Osteoblast (primary cell): Measurements from ENCODE around the gene CHMP4A. TPM values are rescaled to one million over a fixed set of nuclear protein-coding genes. Genes with fewer than 3 reads are reported as not detected.

ENCODE experiments used
- DNase-seq: peaks from one replicate; pipeline ENCODE4 v3.0.0; 2011; ENCODE audit warnings: low spot score, mixed read lengths; ENCODE audit not compliant: insufficient read length; ENCODE audit errors: missing footprints
- H2AFZ ChIP-seq: 2 replicates; pipeline ENCODE4 v1.6.0; 2011; ENCODE audit warnings: mild to moderate bottlenecking, low read length
- H3K27ac ChIP-seq: 2 replicates; pipeline ENCODE4 v1.5.1; 2011; ENCODE audit warnings: mild to moderate bottlenecking, low read depth, low read length, moderate library complexity
- H3K27me3 ChIP-seq: 2 replicates; pipeline ENCODE4 v1.6.0; 2012; ENCODE audit warnings: mild to moderate bottlenecking, control low read depth, inconsistent platforms, low read length, moderate library complexity; ENCODE audit not compliant: insufficient read depth
- H3K36me3 ChIP-seq: 2 replicates; pipeline ENCODE4 v1.5.1; 2011; ENCODE audit warnings: mild to moderate bottlenecking, low read length, control low read depth, moderate library complexity; ENCODE audit not compliant: insufficient read depth
- H3K4me1 ChIP-seq: 2 replicates; pipeline ENCODE4 v1.5.1; 2011; ENCODE audit warnings: mild to moderate bottlenecking, low read length, control low read depth, moderate library complexity; ENCODE audit not compliant: insufficient read depth
- H3K4me2 ChIP-seq: 2 replicates; pipeline ENCODE4 v1.6.0; 2011; ENCODE audit warnings: mild to moderate bottlenecking, low read length; ENCODE audit not compliant: insufficient read depth
- H3K4me3 ChIP-seq: fragments of 200-600 bp; sonication (generic); 3 replicates; pipeline ENCODE4 v1.5.1; 2012; ENCODE audit warnings: mild to moderate bottlenecking, low read length, inconsistent platforms; ENCODE audit not compliant: insufficient read depth
- H3K79me2 ChIP-seq: 2 replicates; pipeline ENCODE4 v1.6.0; 2012; ENCODE audit warnings: mild to moderate bottlenecking, low read length, control low read depth, inconsistent platforms; ENCODE audit not compliant: insufficient read depth
- H3K9me3 ChIP-seq: 2 replicates; pipeline ENCODE4 v1.5.1; 2011; ENCODE audit warnings: low read depth, low read length, control low read depth
- H4K20me1 ChIP-seq: 2 replicates; pipeline ENCODE4 v1.6.0; 2012; ENCODE audit warnings: mild to moderate bottlenecking, low read length, control low read depth; ENCODE audit not compliant: insufficient read depth
- total RNA-seq: library from RNA; depleted of rRNA; stranded (reverse); fragments of >200 nt; gene quantifications from 2 replicates; pipeline ENCODE4 v1.2.3, GENCODE V29; 2012
- TF ChIP-seq, protein P1 (sequence below): IDR thresholded peaks from 2 replicates; pipeline ENCODE4 v1.5.1; 2011; ENCODE audit warnings: mild to moderate bottlenecking, low read depth, low read length, moderate library complexity; ENCODE audit errors: extremely low read depth

CHMP4A gene
- total RNA-seq, 1 donor = 19.2 TPM

DNA sequence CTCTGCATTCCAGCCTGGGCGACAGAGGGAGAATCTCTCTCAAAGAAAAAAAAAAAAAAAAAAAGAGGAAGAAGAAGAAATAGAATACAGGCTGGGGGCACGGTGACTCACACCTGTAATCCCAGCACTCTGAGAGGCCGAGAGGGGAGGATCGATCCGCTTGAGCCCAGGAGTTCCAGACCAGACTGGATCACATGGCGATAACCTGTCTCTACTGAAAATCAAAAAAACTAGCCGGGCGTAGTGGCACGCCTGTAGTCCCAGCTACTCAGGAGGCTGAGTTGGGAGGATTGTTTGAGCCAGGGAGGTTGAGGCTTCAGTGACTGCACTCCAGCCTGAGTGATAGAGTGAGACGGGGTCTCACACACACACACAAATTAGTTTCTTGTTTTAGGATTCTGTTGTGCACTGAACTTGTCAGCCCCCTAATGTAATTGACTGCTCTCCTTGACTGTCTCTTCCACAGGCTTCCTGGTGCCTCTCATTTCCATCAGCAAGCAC, 30.1 kb upstream of the CHMP4A start:
- H3K27me3 ChIP-seq = no peaks in the 10 kb centered on the region
- H3K79me2 ChIP-seq = peaks cover 34% of the 10 kb centered on the region
- peak overlapping the region; percentile 92 for H3K4me3 ChIP-seq
- H4K20me1 ChIP-seq = peaks cover 10% of the 10 kb centered on the region
- peaks cover 22% of the 10 kb centered on the region for H3K4me1 ChIP-seq
- peaks cover 27% of the 10 kb centered on the region for H3K36me3 ChIP-seq
- H3K27ac ChIP-seq = peak overlapping the region; percentile 98
- peak overlapping the region; percentile 68 for H2AFZ ChIP-seq
- TF ChIP-seq, protein P1, sequence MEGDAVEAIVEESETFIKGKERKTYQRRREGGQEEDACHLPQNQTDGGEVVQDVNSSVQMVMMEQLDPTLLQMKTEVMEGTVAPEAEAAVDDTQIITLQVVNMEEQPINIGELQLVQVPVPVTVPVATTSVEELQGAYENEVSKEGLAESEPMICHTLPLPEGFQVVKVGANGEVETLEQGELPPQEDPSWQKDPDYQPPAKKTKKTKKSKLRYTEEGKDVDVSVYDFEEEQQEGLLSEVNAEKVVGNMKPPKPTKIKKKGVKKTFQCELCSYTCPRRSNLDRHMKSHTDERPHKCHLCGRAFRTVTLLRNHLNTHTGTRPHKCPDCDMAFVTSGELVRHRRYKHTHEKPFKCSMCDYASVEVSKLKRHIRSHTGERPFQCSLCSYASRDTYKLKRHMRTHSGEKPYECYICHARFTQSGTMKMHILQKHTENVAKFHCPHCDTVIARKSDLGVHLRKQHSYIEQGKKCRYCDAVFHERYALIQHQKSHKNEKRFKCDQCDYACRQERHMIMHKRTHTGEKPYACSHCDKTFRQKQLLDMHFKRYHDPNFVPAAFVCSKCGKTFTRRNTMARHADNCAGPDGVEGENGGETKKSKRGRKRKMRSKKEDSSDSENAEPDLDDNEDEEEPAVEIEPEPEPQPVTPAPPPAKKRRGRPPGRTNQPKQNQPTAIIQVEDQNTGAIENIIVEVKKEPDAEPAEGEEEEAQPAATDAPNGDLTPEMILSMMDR = no peak
- H3K9me3 ChIP-seq = no peaks in the 10 kb centered on the region
- no peak for DNase-seq
- peak overlapping the region; percentile 88 for H3K4me2 ChIP-seq

DNA sequence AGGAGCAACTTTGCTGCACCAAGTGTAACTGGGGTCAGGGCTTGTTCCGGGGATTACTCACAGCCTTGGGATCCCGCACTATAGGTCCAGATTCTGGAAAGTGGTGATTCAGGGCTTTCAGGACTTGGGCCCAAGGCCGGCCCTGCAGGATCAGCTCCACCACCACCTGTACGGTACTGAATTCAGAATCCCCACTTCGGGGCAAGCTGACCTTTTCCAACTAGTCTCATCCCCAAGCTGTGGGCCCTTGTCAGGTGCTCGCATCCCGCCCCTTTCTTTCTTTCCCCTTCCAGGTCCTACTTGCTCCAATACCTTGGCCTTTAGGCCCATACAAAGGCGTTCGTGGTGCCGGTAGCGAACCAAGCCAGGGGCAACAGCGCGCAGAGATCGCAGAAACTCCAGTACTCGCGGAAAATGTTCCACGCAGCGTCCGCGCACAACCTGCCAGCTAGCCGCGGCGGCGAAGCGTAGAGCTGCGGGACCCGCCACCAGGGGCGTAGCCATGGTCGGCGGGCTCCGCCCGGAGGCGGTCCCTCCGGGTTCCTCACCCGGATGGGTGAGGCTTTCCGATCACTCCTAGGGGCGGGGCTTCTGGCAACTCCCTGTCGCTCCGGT, 28.6 kb upstream of the CHMP4A start:
- Histone ChIP-seq H3K79me2 (peaks cover 37% of the 10 kb centered on the region), H3K27ac (peak overlapping the region; percentile 98), H3K9me3 (no peaks in the 10 kb centered on the region), H4K20me1 (peaks cover 11% of the 10 kb centered on the region), H3K36me3 (peaks cover 42% of the 10 kb centered on the region), H3K4me2 (peak overlapping the region; percentile 88), H3K27me3 (no peaks in the 10 kb centered on the region), H3K4me1 (peaks cover 26% of the 10 kb centered on the region), H2AFZ (peak overlapping the region; percentile 95), H3K4me3 (peak overlapping the region; percentile 92)
- peak; percentile 99 for DNase-seq
- TF ChIP-seq, protein P1 = peak; percentile 34

DNA sequence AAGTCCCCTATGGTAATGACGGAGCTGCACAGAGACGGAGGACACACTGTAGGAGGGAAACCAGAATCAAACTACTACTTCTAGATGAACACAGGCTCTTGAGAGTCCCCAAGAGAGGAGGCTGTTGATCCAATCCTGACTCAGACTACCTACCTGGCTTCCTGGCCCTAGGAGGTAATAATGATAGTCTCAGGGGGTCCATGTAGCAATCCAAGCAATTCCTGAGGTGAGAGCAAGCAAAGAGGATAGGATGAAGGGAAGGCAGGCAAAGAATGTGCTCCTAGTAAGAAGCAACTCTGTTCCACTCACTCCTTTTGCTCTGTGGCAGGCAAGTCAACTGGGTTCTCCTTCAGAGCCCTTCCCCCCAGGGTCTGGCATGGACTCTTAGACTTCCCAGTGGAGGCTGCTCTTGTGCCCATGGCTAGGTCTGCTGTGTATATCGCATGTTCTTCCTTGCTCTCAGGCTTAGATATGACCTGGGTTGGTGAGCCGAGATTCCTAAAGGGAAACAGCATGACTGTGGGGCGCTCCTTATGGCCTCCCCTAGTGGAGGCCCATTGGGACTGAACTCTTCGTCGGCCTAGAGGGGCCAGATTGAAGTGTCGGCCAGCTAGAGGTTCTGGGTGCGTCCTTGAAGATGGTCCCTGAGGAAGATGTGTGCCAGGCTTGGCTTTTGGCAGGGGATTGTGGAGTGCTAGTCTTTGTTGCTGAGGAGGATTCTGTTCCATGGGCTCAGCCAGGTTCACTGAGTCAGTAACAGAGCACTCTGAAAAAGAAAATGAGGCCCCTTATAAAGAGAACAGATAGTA, 27.0 kb upstream of the CHMP4A start:
- Histone ChIP-seq H2AFZ (no peak overlapping the region), H4K20me1 (peaks cover 12% of the 10 kb centered on the region), H3K4me2 (peak overlapping the region; percentile 40), H3K79me2 (peaks cover 52% of the 10 kb centered on the region), H3K4me1 (peaks cover 26% of the 10 kb centered on the region), H3K27ac (peak overlapping the region; percentile 4), H3K36me3 (peaks cover 58% of the 10 kb centered on the region), H3K9me3 (no peaks in the 10 kb centered on the region), H3K27me3 (no peaks in the 10 kb centered on the region), H3K4me3 (no peak overlapping the region)
- TF ChIP-seq, protein P1 = no peak
- no peak for DNase-seq

DNA sequence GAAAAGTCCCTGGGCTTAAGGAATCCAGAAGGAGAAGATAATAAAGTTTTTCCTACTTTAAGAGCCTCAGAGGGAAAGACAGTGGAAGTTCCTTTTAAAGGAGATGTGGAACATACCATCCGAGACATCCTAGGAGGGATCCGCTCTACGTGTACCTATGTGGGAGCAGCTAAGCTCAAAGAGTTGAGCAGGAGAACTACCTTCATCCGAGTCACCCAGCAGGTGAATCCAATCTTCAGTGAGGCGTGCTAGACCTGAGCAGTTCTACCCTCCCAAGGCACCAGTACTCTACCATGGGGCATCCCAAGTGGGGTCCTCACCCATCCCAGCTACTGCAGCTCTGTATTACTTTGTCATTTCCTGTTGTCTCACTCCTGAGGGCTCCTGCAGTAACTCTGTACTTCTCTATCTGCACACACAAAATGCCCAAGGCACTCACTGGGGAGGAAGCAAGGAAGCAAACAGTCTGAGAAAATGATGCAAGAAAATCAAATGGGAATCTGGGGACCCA, 25.3 kb upstream of the CHMP4A start:
- H3K27me3 ChIP-seq = no peaks in the 10 kb centered on the region
- TF ChIP-seq, protein P1 = no peak
- peaks cover 61% of the 10 kb centered on the region for H3K36me3 ChIP-seq
- H3K27ac ChIP-seq = no peak overlapping the region
- no peaks in the 10 kb centered on the region for H3K9me3 ChIP-seq
- peaks cover 64% of the 10 kb centered on the region for H3K79me2 ChIP-seq
- DNase-seq = no peak
- H3K4me3 ChIP-seq = no peak overlapping the region
- H3K4me1 ChIP-seq = peaks cover 42% of the 10 kb centered on the region
- H2AFZ ChIP-seq = no peak overlapping the region
- H4K20me1 ChIP-seq = peaks cover 12% of the 10 kb centered on the region
- H3K4me2 ChIP-seq = no peak overlapping the region
